ENCODE data around the gene UNC93B1. TPM values are rescaled to one million over a fixed set of nuclear protein-coding genes. Genes with fewer than 3 reads are reported as not detected.

UNC93B1 gene
- total RNA-seq, 1 experiment from 2014 or later, result 23.3 TPM

DNA sequence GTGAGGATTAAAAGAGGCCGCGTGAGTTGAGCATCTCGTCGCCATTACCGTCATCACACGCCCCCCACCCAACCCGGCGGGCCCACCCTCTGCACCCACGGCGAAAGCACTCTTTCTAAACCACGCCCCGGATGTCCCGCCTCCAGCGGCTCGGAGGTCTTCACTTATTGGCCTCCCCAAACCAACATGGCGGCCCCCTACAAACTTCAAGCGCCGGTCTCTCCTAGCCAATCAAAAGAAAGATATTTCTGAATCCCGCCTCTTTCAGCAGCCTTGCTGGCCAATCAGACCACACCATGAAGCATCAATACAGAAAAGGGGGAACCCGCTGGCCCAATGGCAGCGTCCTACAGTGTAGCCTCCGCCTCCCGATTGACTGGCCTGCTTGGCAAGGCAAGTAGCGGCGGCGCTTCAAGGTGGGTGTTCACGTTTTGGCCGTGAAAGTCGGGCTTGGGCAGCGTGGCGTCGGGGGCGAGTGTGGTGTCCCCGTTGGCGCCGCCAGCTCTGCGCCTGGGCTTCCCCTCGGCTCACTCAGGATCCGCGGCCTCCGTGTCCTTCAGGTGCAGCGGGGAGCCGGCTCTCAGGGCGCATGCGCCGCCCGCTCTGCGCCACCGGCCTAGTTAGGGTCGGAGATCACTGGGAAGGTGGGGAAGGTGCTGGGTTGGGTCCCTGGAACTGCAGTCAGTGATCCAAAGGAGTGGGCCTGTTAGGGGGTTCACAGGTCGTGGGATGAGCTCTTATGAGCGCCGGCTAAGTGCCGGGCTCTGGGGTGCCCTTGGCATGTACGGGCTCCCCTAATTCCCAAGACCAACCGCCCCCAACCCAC, 26.6 kb upstream of the UNC93B1 start, which contains the start of gene NDUFS8:
Gene NDUFS8 (plus strand): TSS at position 364 of the 826 bp plus-strand sequence. CDS start 1,471 bp downstream, outside the sequence.
- Histone ChIP-seq H2BK5ac (ENCODE audit: insufficient read length, low read length) (no peak within 1 kb of the TSS), H3K18ac (ENCODE audit: insufficient read length, low read depth, low read length) (peak within 1 kb of the TSS; percentile 86), H3K4ac (ENCODE audit: low read depth, low read length) (no peak within 1 kb of the TSS), H4K20me1 (ENCODE audit: control insufficient read depth, insufficient read depth, insufficient read length) (no peaks in the 10 kb centered on the region), H3K23ac (ENCODE audit: insufficient read length, low read depth, low read length) (no peak within 1 kb of the TSS), H4K91ac (ENCODE audit: insufficient read length, low read depth, low read length) (no peak within 1 kb of the TSS), H3K23me2 (ENCODE audit: insufficient read length, low read depth, low read length, poor library complexity, severe bottlenecking) (peaks cover 8% of the 10 kb centered on the region), H2AK5ac (ENCODE audit: insufficient read length, low read length) (no peak within 1 kb of the TSS), H3K79me1 (ENCODE audit: insufficient read depth, low read depth, low read length, poor library complexity, severe bottlenecking) (peaks cover 5% of the 10 kb centered on the region), H2BK15ac (ENCODE audit: low read depth, low read length) (no peak within 1 kb of the TSS), H3K79me2 (ENCODE audit: insufficient read depth, low read length) (no peaks in the 10 kb centered on the region), H3K9ac (ENCODE audit: extremely low read depth, insufficient read length, low read length) (peak within 1 kb of the TSS; percentile 88), H4K5ac (ENCODE audit: insufficient read length, low read depth, low read length) (no peak within 1 kb of the TSS), H3K27ac (ENCODE audit: insufficient read length, low read depth, low read length) (no peak within 1 kb of the TSS), H3K56ac (ENCODE audit: insufficient read length, low read depth, low read length) (no peak within 1 kb of the TSS), H2BK120ac (ENCODE audit: low read depth, low read length, poor library complexity, severe bottlenecking) (no peak within 1 kb of the TSS), H3T11ph (ENCODE audit: low read length) (no peak within 1 kb of the TSS), H3K4me2 (ENCODE audit: insufficient read depth, insufficient read length, low read length) (peak within 1 kb of the TSS; percentile 68), H4K8ac (replicated peaks; ENCODE audit: insufficient read length, low read depth, low read length) (no peak within 1 kb of the TSS), H3K4me1 (ENCODE audit: insufficient read depth, low read length) (no peaks in the 10 kb centered on the region; the same call in 1 of the 2 replicates), H3K14ac (ENCODE audit: insufficient read depth, low read length) (peak within 1 kb of the TSS; percentile 89), H2AFZ (ENCODE audit: low read length) (no peak within 1 kb of the TSS), H2BK20ac (ENCODE audit: low read depth, low read length, poor library complexity, severe bottlenecking) (no peak within 1 kb of the TSS), H3K9me3 (ENCODE audit: control insufficient read depth, low read depth, low read length) (no peaks in the 10 kb centered on the region), H2BK12ac (ENCODE audit: insufficient read length, low read depth, low read length) (no peak within 1 kb of the TSS), H3K27me3 (ENCODE audit: insufficient read depth, low read length) (no peaks in the 10 kb centered on the region)
- TF ChIP-seq, protein P1, sequence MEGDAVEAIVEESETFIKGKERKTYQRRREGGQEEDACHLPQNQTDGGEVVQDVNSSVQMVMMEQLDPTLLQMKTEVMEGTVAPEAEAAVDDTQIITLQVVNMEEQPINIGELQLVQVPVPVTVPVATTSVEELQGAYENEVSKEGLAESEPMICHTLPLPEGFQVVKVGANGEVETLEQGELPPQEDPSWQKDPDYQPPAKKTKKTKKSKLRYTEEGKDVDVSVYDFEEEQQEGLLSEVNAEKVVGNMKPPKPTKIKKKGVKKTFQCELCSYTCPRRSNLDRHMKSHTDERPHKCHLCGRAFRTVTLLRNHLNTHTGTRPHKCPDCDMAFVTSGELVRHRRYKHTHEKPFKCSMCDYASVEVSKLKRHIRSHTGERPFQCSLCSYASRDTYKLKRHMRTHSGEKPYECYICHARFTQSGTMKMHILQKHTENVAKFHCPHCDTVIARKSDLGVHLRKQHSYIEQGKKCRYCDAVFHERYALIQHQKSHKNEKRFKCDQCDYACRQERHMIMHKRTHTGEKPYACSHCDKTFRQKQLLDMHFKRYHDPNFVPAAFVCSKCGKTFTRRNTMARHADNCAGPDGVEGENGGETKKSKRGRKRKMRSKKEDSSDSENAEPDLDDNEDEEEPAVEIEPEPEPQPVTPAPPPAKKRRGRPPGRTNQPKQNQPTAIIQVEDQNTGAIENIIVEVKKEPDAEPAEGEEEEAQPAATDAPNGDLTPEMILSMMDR (conservative IDR thresholded peaks at IDR 0.05), result no peak
- Mint-ChIP-seq H3K9me3 (no peaks in the 10 kb centered on the region), H3K4me1 (peaks cover 22 to 24% of the 10 kb centered on the region in 2 experiments), H3K36me3 (ENCODE audit: insufficient read depth in 1 of 3, low read depth in 3 of 3) (peaks cover 15 to 39% (median 31%) of the 10 kb centered on the region in 3 experiments; a peak in 6 of 7 replicates), H3K27me3 (ENCODE audit: low read depth) (no peaks in the 10 kb centered on the region), H3K27ac (peak within 1 kb of the TSS; percentile 83 to 99 (median 86); a peak in 6 of 7 replicates), H3K4me3 (peak within 1 kb of the TSS; percentile 94 to 96)
- DNase-seq, result peak; percentile 99
- no CpG with 5 or more reads among the region's 56 CpGs for WGBS (ENCODE audit: extremely low coverage, insufficient read length, low lambda C conversion rate)

Data from H9 (cell line).